Measurements from ENCODE around the gene CYP2S1.

The CYP2S1 gene

DNA sequence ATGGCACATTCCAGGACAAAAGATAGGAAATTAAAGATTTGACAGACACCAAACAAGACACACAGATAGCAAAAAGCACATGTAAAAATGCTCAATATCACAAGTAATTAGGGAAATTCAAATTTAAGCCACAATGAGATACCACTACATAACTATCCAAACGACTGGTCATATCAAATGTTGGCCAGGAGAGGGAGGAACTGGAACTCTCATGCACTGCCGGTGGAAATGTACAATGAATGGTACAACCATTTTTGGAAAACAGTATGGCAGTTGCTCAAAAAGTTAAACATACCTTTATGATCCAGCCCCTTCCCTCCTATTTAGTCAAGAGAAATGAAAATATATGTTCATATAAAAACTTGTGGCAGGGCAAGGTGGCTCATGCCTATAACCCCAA, 36.8 kb upstream of the CYP2S1 start:
- Histone ChIP-seq H3K36me3 (ENCODE audit: insufficient read depth) (no peaks in the 10 kb centered on the region), H2AFZ (ENCODE audit: low read depth) (no peak overlapping the region), H3K4me1 (ENCODE audit: low read depth, poor library complexity, severe bottlenecking) (no peaks in the 10 kb centered on the region), H3K4me2 (no peak overlapping the region), H3K79me2 (ENCODE audit: insufficient read depth, low read depth) (no peaks in the 10 kb centered on the region), H3K27ac (no peak overlapping the region), H3K27me3 (ENCODE audit: insufficient read depth, low read depth) (no peaks in the 10 kb centered on the region), H3K4me3 (IDR thresholded peaks at IDR 0.05; ENCODE audit: insufficient read depth, low read depth, low read length) (no peak overlapping the region), H3K9ac (no peak overlapping the region), H4K20me1 (ENCODE audit: insufficient read depth) (no peaks in the 10 kb centered on the region)
- TF ChIP-seq, protein P1, sequence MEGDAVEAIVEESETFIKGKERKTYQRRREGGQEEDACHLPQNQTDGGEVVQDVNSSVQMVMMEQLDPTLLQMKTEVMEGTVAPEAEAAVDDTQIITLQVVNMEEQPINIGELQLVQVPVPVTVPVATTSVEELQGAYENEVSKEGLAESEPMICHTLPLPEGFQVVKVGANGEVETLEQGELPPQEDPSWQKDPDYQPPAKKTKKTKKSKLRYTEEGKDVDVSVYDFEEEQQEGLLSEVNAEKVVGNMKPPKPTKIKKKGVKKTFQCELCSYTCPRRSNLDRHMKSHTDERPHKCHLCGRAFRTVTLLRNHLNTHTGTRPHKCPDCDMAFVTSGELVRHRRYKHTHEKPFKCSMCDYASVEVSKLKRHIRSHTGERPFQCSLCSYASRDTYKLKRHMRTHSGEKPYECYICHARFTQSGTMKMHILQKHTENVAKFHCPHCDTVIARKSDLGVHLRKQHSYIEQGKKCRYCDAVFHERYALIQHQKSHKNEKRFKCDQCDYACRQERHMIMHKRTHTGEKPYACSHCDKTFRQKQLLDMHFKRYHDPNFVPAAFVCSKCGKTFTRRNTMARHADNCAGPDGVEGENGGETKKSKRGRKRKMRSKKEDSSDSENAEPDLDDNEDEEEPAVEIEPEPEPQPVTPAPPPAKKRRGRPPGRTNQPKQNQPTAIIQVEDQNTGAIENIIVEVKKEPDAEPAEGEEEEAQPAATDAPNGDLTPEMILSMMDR (conservative IDR thresholded peaks at IDR 0.05; ENCODE audit: low read depth, low read length), result no peak

DNA sequence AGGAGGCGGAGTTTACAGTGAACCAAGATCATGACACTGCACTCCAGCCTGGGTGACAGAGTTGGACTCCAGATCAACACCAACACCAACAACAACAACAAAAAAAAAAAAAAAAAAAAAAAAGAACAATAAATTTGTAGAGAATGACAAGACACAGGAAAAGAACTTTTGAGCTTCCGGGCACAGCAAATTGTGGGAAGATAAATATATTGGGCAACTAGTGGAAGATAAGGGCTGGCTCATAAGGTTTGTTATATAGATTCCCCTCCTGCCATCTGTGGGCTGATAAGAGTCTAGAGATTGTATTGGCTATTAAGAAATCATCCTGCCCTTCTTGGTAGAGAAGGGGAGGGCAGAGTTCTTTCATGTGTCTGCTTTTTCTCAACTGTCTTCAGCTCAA, 33.1 kb upstream of the CYP2S1 start:
- Histone ChIP-seq H3K36me3 (ENCODE audit: insufficient read depth) (no peaks in the 10 kb centered on the region), H3K27ac (no peak overlapping the region), H3K4me3 (IDR thresholded peaks at IDR 0.05; ENCODE audit: insufficient read depth, low read depth, low read length) (no peak overlapping the region), H3K4me2 (no peak overlapping the region), H3K79me2 (ENCODE audit: insufficient read depth, low read depth) (no peaks in the 10 kb centered on the region), H4K20me1 (ENCODE audit: insufficient read depth) (no peaks in the 10 kb centered on the region), H3K4me1 (ENCODE audit: low read depth, poor library complexity, severe bottlenecking) (no peaks in the 10 kb centered on the region), H3K27me3 (ENCODE audit: insufficient read depth, low read depth) (no peaks in the 10 kb centered on the region), H2AFZ (ENCODE audit: low read depth) (no peak overlapping the region), H3K9ac (no peak overlapping the region)
- TF ChIP-seq, protein P1 (conservative IDR thresholded peaks at IDR 0.05; ENCODE audit: low read depth, low read length), result no peak

DNA sequence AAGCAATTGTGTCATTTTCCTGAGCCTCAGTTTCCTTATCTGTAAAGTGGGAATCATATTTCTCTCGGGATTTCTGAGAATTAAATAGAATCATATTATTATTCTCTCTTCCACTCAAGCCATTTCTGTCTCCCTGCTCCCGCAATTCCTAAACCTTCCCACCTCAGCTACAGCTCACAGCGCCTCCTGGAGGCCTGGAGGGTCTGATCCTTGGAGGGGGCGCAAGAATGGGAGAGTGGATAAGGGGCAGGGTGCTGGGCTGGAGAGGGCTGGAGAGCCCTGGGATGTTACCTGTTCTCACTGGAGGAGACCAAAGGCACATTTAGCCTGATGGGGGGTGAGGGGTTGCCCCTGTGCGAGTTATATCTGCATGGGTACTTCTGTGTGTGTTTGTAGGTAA, 31.1 kb upstream of the CYP2S1 start:
- no peaks in the 10 kb centered on the region for H3K27me3 ChIP-seq (ENCODE audit: insufficient read depth, low read depth)
- H3K9ac ChIP-seq, result no peak overlapping the region
- H2AFZ ChIP-seq (ENCODE audit: low read depth), result no peak overlapping the region
- no peaks in the 10 kb centered on the region for H3K4me1 ChIP-seq (ENCODE audit: low read depth, poor library complexity, severe bottlenecking)
- H3K4me2 ChIP-seq, result no peak overlapping the region
- H3K36me3 ChIP-seq (ENCODE audit: insufficient read depth), result no peaks in the 10 kb centered on the region
- H4K20me1 ChIP-seq (ENCODE audit: insufficient read depth), result no peaks in the 10 kb centered on the region
- no peaks in the 10 kb centered on the region for H3K79me2 ChIP-seq (ENCODE audit: insufficient read depth, low read depth)
- H3K27ac ChIP-seq, result no peak overlapping the region
- TF ChIP-seq, protein P1 (conservative IDR thresholded peaks at IDR 0.05; ENCODE audit: low read depth, low read length), result no peak
- no peak overlapping the region for H3K4me3 ChIP-seq (IDR thresholded peaks at IDR 0.05; ENCODE audit: insufficient read depth, low read depth, low read length)

DNA sequence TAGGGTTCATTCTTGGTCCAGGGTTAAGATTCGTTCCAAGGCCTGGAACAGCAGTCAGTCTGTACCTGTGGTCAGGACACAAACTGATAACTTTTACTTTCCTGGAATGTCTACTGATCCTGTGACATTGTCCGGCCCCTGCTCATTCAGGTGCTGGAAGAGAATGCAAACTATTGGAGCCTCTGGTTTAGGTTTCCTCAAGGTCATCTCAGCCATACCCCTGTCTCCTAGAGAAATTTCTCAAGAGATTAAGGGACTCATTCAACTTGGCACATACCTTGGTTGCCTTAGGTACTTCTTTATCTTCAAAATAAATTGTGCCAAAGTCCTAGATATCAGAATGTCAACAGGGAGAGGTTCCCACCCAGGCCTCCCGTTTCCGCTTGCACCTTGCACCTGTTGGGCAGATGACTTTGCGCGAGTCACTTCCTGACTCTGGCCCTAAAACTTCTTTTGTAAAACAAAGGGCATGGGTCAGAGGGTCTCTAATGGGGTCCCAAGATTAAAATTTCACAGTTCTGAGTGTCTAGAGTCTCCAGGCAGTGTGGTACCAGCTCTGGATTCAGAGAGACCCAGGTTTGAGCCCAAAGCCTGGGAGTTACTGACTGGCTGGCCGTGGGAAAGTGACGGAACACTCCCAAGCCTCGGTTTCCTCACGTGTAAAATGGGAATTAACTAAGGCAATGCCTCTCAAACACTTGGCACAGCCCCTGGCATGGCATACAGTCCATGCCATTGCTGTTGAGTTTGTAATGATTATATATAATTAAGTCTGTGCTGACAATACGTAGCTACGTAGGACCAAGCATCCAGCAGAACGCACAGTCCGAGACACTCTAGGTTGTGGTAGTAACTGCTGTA, 25.8 kb upstream of the CYP2S1 start:
- no peak overlapping the region for H3K4me2 ChIP-seq
- H4K20me1 ChIP-seq (ENCODE audit: insufficient read depth), result no peaks in the 10 kb centered on the region
- H3K4me3 ChIP-seq (IDR thresholded peaks at IDR 0.05; ENCODE audit: insufficient read depth, low read depth, low read length), result no peak overlapping the region
- no peak overlapping the region for H3K9ac ChIP-seq
- TF ChIP-seq, protein P1 (conservative IDR thresholded peaks at IDR 0.05; ENCODE audit: low read depth, low read length), result no peak
- H3K79me2 ChIP-seq (ENCODE audit: insufficient read depth, low read depth), result no peaks in the 10 kb centered on the region
- H3K4me1 ChIP-seq (ENCODE audit: low read depth, poor library complexity, severe bottlenecking), result no peaks in the 10 kb centered on the region
- no peaks in the 10 kb centered on the region for H3K36me3 ChIP-seq (ENCODE audit: insufficient read depth)
- H3K27ac ChIP-seq, result no peak overlapping the region
- no peaks in the 10 kb centered on the region for H3K27me3 ChIP-seq (ENCODE audit: insufficient read depth, low read depth)
- H2AFZ ChIP-seq (ENCODE audit: low read depth), result no peak overlapping the region

Data from KMS-11 (cell line).